GM18861 (cell line): ENCODE data around the gene ATXN1.

ENCODE experiments used
- ATAC-seq: cut with Tn5 transposase; IDR thresholded peaks from one replicate; pipeline ENCODE4 v1.9.1; 2021; ENCODE audit not compliant: unreplicated experiment

The ATXN1 gene

DNA sequence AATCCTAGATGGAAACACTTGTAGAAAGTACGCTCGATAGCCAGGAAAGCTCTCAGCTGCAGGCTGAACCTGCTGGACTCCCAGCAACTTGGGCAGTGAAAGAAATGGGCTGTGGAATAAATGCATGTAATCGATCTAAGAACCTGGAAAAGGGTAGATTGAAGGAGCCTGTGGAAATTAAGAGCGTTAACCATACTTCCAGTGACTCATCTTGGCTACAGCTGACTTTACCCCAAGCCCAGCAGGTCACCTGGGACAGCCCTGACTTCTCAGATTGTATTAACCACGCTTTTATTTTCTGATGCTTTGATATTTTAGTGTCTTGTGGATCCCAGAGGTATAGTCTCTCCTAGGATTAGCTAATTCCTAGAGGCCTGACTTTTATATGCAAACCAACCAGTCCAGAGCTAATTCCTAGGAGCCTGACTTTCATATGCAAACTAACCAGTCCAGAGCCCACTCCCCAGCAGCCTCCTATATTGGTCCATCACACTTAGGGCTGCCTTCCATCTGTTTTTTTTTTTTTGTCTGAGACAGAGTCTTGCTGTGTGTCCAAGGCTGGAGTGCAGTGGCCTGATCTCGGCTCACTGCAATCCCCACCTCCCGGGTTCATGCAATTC, 436.5 kb downstream of the ATXN1 start:
- no peak for ATAC-seq

- ATAC-seq = no peak
These were observed 437.1 kb downstream of the ATXN1 start for GRCh38 chr6:16324184-16324583.

- ATAC-seq = peak; percentile 80
These were observed 438.5 kb downstream of the ATXN1 start for GRCh38 chr6:16322666-16323312.

GRCh38 chr6:16321826-16322225, 439.4 kb downstream of the ATXN1 start:
- ATAC-seq = no peak

- no peak for ATAC-seq
These were observed 439.9 kb downstream of the ATXN1 start for GRCh38 chr6:16321341-16321710.

DNA sequence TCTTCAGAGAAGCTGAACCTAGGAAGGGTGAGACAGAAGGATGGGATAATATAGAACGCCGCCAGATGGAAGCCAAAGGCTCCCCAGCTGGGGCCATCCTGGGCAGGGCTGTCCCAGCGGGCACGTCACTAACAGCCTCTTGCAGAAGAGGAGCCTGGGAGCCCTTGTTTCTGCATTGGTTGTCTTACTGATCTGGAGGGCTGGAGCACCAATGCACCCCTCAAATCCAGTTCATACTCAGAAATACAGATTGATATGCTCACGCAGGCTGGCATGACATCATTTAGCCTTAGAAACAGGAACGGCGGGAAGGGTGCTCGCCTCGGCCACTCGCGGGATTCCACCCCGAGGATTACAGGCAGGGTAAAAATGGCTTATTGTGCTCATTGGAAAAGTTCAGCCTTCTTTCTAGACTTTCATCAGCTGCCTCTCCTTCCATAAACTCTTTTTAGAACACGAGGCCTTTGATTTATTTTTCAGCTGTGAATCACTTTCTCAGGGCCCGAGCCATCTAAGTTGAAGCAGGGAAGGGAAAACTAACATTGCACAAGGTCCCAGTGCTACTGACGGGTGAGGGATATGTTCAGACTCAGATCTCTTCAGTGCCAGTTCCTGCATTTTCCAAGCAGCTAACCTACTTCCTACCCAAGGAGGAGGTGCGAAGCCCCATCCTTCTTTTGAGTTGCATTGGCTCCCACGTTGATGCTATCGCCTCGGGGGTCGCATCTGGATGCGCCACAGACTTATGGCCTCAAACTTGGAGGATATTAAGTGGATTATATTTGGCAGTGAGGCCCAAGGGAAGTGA, 440.5 kb downstream of the ATXN1 start:
- no peak for ATAC-seq

DNA sequence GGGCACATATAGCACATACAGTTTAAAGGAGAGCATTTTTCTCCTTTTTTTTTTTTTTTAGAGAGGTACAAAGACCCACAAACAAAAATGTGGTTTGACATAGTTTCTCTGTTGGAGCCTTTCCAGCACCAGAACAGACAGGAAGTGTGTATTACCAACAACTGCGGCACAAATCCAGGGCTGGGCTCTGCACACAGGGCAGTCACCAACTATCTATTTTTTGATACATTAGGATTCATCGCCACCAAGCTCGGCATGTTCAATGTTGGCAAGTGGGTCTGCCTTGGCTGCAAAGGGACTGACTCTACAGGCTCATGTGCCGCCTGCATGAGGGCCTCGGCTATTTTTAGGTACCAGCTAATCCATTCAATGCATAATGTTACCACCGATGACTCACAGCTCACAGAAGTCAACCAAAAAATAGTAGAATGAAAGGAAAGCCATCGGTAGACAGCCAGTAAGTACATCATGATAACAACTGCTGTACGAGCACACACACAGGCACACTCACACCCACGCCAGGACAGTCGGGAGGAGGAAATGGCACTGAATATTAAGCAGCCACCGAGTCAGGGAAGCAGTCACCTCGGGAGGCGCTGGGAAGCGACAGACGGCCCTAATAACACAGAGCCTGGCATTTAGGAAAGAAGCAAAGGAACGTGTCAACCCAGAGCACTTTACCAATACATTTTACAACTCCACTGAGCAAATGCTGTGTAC, 441.3 kb downstream of the ATXN1 start:
- peak; percentile 65 for ATAC-seq

DNA sequence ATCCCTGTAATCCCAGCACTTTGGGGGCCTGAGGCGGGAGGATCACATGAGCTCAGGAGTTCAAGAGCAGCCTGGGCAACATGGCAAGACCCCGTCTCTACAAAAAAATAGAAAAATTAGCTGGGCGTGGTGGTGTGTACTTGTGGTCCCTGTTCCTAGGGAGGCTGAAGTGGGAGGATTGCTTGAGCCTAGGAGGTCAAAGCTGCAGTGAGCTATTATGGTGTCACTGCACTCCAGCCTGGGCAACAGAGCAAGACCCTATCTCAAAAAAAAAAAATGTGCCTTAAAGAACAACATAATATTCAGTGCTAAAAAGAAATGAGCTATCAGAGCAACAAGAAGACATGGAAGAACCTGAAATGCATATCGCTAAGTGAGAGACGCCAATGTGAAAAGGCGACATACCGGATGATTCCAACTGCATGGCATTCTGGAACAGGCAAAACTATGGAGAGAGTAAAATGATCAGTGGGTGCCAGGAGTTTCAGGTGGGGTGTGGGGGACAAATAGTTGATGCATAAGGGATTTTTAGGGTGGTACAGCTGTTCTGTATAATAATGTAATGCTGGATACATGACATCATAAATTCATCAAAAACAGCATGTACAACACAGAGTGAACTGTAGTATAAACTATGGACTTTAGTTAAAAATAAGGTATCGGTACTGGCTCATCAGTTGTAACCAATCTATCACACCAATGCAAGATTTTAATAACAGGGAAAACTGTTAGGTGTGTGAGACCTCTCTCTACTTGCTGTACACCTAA, 442.1 kb downstream of the ATXN1 start:
- no peak for ATAC-seq

- ATAC-seq = no peak
These were observed 442.7 kb downstream of the ATXN1 start for GRCh38 chr6:16318538-16318937.

DNA sequence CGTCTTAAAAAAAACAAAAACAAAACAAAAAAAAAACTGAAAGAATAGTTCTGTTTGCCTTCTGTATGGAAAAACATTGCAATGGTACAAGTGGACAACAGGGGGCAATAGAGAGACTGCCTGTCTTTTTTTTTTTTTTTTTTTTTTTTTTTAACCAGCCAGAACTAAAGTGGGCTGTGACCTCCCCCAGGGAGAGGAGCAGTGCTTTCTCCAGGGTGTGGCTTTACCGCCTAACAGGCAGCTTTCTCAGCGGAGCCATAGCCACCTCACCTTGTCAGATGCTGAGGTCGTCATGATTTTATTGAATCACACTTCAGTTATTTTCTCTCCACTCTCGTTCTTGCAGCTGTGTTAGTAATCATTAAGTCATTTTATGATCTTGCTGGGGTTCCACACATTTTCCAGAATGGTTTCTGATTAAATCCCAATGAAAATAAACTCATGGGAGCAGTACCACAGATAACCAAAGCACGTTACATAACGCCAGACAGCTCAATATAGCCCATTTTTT, 444.5 kb downstream of the ATXN1 start:
- no peak for ATAC-seq

GRCh38 chr6:16314296-16314695, 447.0 kb downstream of the ATXN1 start:
- no peak for ATAC-seq

DNA sequence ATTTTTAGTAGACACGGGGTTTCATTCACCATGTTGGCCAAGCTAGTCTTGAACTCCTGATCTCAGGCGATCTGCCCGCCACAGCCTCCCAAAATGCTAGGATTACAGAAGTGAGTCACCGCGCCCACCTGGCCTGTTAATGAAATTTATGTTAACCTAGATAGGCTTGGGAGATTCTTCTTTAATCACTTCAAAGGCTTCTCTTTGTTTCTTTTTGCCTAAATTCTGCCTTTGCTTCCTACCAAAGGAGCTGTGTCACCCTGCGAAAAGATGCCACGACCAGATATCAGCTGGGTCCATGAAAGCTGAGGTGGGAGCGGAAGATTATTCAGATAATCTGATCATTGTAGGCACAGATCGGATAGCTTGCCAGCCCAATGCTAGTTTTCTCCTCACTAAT, 447.5 kb downstream of the ATXN1 start:
- ATAC-seq = no peak

DNA sequence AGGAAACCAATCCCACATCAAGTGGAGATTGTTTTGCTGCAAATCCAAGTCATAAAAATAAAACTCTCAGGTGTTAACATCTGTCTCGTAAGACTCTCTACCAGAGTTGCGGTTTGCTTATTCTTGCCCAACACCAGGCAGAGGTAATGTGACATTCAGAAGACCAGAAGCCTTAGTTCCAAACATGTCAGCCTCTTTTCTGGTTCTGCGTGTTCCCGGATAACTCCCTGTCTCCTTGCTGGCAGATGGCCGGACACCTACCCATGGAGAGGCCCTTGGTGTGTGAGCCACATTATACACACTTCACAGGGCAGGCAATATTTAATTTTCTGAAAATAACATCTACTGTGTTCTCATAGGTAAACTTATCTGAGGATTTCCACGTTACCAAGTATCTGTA, 449.5 kb downstream of the ATXN1 start:
- no peak for ATAC-seq

- ATAC-seq = no peak
These were observed 454.9 kb downstream of the ATXN1 start for GRCh38 chr6:16306334-16306733.

GRCh38 chr6:16305788-16306187, 455.5 kb downstream of the ATXN1 start:
- peak; percentile 6 for ATAC-seq

- ATAC-seq = peak; percentile 64
These were observed 456.0 kb downstream of the ATXN1 start for GRCh38 chr6:16305246-16305725.

DNA sequence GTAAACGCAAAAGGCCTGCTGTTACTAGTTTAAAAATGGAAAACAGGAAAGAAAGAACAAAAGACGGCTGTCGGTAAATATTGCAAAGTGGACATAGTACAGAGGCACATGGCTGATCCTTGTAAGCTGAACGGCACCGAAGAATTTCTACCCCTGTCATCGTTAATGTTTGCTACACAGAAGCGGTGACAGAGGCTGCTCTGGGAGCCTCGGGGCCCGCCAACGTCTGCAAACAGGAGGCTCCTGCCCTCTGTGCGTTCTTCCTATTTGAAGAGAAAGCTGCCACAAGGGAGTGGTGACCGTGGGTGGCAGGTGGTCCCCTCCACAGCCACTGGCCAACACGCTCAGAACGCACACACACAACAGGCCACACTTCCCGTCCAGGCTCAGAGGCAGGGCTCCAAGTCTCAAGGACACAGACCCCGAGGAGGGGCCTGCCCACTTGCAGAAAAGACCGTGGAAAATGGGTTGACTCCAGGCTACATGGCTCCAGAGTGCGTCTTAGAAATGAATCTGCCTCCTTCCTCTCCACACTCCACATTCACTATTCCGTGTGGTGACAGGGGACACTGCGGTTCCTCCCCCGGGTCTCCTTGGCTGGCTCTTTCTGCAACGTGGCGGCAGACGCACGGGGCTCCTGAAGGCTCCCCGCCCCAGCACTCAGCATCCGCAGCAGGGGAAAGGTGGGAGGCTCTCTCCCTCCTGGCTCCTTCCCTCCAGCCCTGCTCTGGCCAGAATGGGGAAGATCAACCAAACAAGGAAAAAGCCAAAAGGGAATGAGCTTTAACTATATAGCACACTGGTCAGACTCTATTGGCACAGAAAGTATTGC, 458.3 kb downstream of the ATXN1 start:
- ATAC-seq = no peak

DNA sequence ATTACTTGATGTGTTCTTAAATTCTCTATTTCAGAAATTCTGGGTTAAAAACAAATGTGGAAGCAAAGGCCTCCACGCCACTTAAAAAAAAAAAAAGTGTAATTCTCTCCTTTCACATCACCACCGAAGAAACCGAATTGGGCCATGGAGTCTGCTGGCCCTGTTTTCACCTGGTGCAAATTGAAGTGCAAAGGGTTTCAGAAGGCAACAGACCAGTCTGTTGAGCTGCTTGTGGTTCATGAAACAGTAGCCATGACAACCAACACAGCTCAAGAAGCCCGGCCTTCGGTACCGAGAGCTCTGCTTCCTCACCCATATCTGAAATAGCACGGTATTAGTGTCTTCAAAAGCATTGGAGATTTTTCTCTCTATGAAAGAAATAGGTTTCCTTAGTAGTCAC, 459.7 kb downstream of the ATXN1 start:
- ATAC-seq = peak; percentile 56

- no peak for ATAC-seq
These were observed 461.4 kb downstream of the ATXN1 start for GRCh38 chr6:16299861-16300260.
